ENCODE measurements around the gene MRPS33. TPM values are rescaled to one million over a fixed set of nuclear protein-coding genes. Genes with fewer than 3 reads are reported as not detected.
A peak's percentile ranks its signal among the peaks of the same experiment; 100 is the strongest.

Gene MRPS33
- total RNA-seq, 1 experiment from 2014 or later, result 67.7 TPM

DNA sequence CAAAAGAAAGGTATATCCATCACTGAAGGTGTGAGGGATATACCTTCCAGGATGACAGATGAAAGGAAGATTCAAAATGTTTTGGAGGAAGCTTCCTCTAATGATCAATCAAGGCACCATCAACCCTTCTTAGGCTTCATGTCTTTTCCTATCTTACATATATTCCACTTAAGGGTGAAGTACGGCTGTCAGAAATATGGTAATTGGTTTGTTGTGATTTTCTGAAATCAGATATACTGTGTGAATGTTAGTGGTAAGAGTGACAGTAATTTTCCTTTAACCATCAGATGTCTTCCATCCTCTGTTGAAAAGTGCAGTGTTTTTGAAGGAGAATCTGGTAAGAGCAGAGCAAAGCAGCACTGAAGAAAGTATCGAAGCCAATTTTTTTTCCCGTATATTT, 2.8 kb upstream of the MRPS33 start:
- H3K36me3 Mint-ChIP-seq (ENCODE audit: insufficient read depth, unreplicated experiment), result peaks cover 11% of the 10 kb centered on the region
- DNase-seq, result no peak
- H3K9me3 Mint-ChIP-seq (ENCODE audit: unreplicated experiment), result peaks cover 10% of the 10 kb centered on the region
- H3K9me3 ChIP-seq, result no peaks in the 10 kb centered on the region
- H3K4me1 ChIP-seq, result no peaks in the 10 kb centered on the region
- intact Hi-C loops (cut with micrococcal nuclease; ENCODE audit: unreplicated experiment), result no loop called here
- peaks cover 4% of the 10 kb centered on the region for H3K27me3 Mint-ChIP-seq (ENCODE audit: insufficient read depth, unreplicated experiment)
- H3K36me3 ChIP-seq (ENCODE audit: control insufficient read depth, insufficient read depth, low read length), result no peaks in the 10 kb centered on the region
- H3K4me1 Mint-ChIP-seq (ENCODE audit: low read depth, unreplicated experiment), result peaks cover 7% of the 10 kb centered on the region
- H3K4me3 ChIP-seq (ENCODE audit: low read depth, low read length), result no peak overlapping the region
- H3K27me3 ChIP-seq (replicated peaks; ENCODE audit: control insufficient read depth, insufficient read depth, low read length), result no peaks in the 10 kb centered on the region
- TF ChIP-seq, protein P1, sequence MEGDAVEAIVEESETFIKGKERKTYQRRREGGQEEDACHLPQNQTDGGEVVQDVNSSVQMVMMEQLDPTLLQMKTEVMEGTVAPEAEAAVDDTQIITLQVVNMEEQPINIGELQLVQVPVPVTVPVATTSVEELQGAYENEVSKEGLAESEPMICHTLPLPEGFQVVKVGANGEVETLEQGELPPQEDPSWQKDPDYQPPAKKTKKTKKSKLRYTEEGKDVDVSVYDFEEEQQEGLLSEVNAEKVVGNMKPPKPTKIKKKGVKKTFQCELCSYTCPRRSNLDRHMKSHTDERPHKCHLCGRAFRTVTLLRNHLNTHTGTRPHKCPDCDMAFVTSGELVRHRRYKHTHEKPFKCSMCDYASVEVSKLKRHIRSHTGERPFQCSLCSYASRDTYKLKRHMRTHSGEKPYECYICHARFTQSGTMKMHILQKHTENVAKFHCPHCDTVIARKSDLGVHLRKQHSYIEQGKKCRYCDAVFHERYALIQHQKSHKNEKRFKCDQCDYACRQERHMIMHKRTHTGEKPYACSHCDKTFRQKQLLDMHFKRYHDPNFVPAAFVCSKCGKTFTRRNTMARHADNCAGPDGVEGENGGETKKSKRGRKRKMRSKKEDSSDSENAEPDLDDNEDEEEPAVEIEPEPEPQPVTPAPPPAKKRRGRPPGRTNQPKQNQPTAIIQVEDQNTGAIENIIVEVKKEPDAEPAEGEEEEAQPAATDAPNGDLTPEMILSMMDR (IDR thresholded peaks at IDR 0.05; ENCODE audit: insufficient read depth in 1 of 2, low read depth in 1 of 2, low read length in 1 of 2, severe bottlenecking in 1 of 2, unreplicated experiment in 1 of 2), result no peak
- no peak overlapping the region for H3K27ac Mint-ChIP-seq (ENCODE audit: unreplicated experiment)
- H3K4me3 Mint-ChIP-seq (ENCODE audit: unreplicated experiment), result no peak overlapping the region
- ChIA-PET POLR2A (no interaction called here), CTCF (no interaction called here)
- no TSS peak for BruUV-seq (replicated peaks)

DNA sequence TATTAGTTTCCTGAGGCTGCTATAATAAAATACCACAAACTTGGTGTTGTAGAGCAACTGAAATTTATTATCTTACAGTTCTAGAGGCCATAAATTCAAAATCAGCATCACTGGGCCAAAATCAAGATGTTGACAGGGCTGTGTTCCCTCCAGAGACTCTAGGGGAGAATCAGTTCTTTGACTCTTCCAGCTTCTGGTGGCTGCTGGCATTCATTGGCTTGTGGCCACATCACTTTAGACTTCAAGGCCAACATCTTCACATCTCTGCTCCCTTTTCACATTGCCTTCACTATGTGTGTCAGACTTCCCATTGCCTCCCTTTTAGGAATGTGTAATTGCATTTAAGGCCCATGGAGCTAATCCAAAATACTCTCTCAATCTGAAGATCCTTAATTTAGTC, 1.6 kb upstream of the MRPS33 start:
- no peaks in the 10 kb centered on the region for H3K4me1 ChIP-seq
- no peaks in the 10 kb centered on the region for H3K9me3 ChIP-seq
- Mint-ChIP-seq H3K4me1 (ENCODE audit: low read depth, unreplicated experiment) (peaks cover 11% of the 10 kb centered on the region), H3K27me3 (ENCODE audit: insufficient read depth, unreplicated experiment) (peaks cover 2% of the 10 kb centered on the region), H3K27ac (ENCODE audit: unreplicated experiment) (no peak overlapping the region), H3K36me3 (ENCODE audit: insufficient read depth, unreplicated experiment) (peaks cover 15% of the 10 kb centered on the region), H3K9me3 (ENCODE audit: unreplicated experiment) (peaks cover 10% of the 10 kb centered on the region), H3K4me3 (ENCODE audit: unreplicated experiment) (no peak overlapping the region)
- no TSS peak for BruUV-seq (replicated peaks)
- H3K36me3 ChIP-seq (ENCODE audit: control insufficient read depth, insufficient read depth, low read length), result no peaks in the 10 kb centered on the region
- TF ChIP-seq, protein P1 (IDR thresholded peaks at IDR 0.05; ENCODE audit: insufficient read depth in 1 of 2, low read depth in 1 of 2, low read length in 1 of 2, severe bottlenecking in 1 of 2, unreplicated experiment in 1 of 2), result no peak
- POLR2A ChIA-PET, result no interaction called here
- CTCF ChIA-PET, result no interaction called here
- DNase-seq, result no peak
- intact Hi-C loops (cut with micrococcal nuclease; ENCODE audit: unreplicated experiment), result no loop called here
- H3K4me3 ChIP-seq (ENCODE audit: low read depth, low read length), result no peak overlapping the region
- no peaks in the 10 kb centered on the region for H3K27me3 ChIP-seq (replicated peaks; ENCODE audit: control insufficient read depth, insufficient read depth, low read length)

DNA sequence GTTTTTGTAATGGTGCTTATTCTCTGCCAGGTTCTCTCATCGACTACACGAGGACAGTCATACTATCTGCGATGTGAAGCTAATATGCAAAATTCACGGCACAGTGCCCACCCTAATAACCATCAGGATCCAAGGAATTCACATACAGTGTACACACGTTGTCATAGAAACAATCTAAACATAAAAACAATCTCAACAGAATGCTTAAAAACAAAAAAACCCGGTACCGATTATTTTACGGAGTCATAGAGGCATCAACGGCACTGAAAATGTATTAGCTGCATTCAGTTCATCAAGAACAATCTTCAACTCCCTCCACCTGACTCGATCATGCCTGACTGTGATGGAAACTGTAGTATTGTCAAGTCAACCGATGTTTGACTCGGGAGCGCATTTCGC, 628 bp downstream of the MRPS33 start:
- CTCF ChIA-PET, result interaction anchor here (1.2 to 5.2 kb wide), 3 partner anchors 90 to 636 kb away, joined by 4 to 43 read pairs (median 5); no protein-coding TSS in a partner anchor
- intact Hi-C loops (cut with micrococcal nuclease; ENCODE audit: unreplicated experiment), result loop anchor here (1.0 to 5.0 kb wide), 4 partner anchors 13 to 337 kb away; partner anchors contain the start of gene BRAF

More for the DNA sequence above, 628 bp downstream of the MRPS33 start:
- Histone ChIP-seq H3K4me1 (no peaks in the 10 kb centered on the region), H3K9me3 (no peaks in the 10 kb centered on the region), H3K4me3 (ENCODE audit: low read depth, low read length) (peak overlapping the region; percentile 62), H3K36me3 (ENCODE audit: control insufficient read depth, insufficient read depth, low read length) (no peaks in the 10 kb centered on the region; the same call in 1 of the 2 replicates), H3K27me3 (replicated peaks; ENCODE audit: control insufficient read depth, insufficient read depth, low read length) (no peaks in the 10 kb centered on the region)
- peak overlapping the region; percentile 95 for H3K27ac Mint-ChIP-seq (ENCODE audit: unreplicated experiment)
- no TSS peak for BruUV-seq (replicated peaks)
- H3K9me3 Mint-ChIP-seq (ENCODE audit: unreplicated experiment), result peaks cover 10% of the 10 kb centered on the region
- peaks cover 27% of the 10 kb centered on the region for H3K36me3 Mint-ChIP-seq (ENCODE audit: insufficient read depth, unreplicated experiment)
- DNase-seq, result no peak
- H3K4me1 Mint-ChIP-seq (ENCODE audit: low read depth, unreplicated experiment), result peaks cover 11% of the 10 kb centered on the region
- H3K27me3 Mint-ChIP-seq (ENCODE audit: insufficient read depth, unreplicated experiment), result peaks cover 2% of the 10 kb centered on the region
- H3K4me3 Mint-ChIP-seq (ENCODE audit: unreplicated experiment), result peak overlapping the region; percentile 91
- TF ChIP-seq, protein P1 (IDR thresholded peaks at IDR 0.05; ENCODE audit: insufficient read depth in 1 of 2, low read depth in 1 of 2, low read length in 1 of 2, severe bottlenecking in 1 of 2, unreplicated experiment in 1 of 2), result no peak
- POLR2A ChIA-PET, result interaction anchor here (0.6 to 1.2 kb wide), 4 partner anchors 11 to 686 kb away, joined by 3 to 8 read pairs (median 6); no protein-coding TSS in a partner anchor
